Hematopoietic multipotent progenitor cell treated with erythropoietin and hydrocortisone succinate and interleukin-3 and kit ligand, for 4 days (in vitro differentiated cells): Measurements from ENCODE around the gene LRRC52.

ENCODE experiments used
- DNase-seq: peaks from one replicate; pipeline ENCODE4 v3.0.0-alpha.2; 2015

LRRC52 gene

GRCh38 chr1:165543532-165544438 is at the start of gene LRRC52:
Gene LRRC52, plus strand, starts transcription at chr1:165544000. Its CDS starts 297 bp downstream, at chr1:165544297.
- peak; percentile 4 for DNase-seq

GRCh38 chr1:165494949-165495857 is 48.6 kb upstream of the LRRC52 start:
- no peak for DNase-seq

- DNase-seq = no peak
These were observed 48.0 kb upstream of the LRRC52 start for GRCh38 chr1:165495858-165496205.

- DNase-seq = no peak
These were observed 47.3 kb upstream of the LRRC52 start for GRCh38 chr1:165496501-165496900.

GRCh38 chr1:165497069-165498013 is 46.5 kb upstream of the LRRC52 start:
- no peak for DNase-seq

- DNase-seq = no peak
These were observed 42.4 kb upstream of the LRRC52 start for GRCh38 chr1:165501330-165501969.

- no peak for DNase-seq
These were observed 41.8 kb upstream of the LRRC52 start for GRCh38 chr1:165501970-165502348.

- DNase-seq = no peak
These were observed 36.2 kb upstream of the LRRC52 start for GRCh38 chr1:165507570-165507969.

- DNase-seq = no peak
These were observed 35.5 kb upstream of the LRRC52 start for GRCh38 chr1:165508291-165508690.

- no peak for DNase-seq
These were observed 31.0 kb upstream of the LRRC52 start for GRCh38 chr1:165512816-165513215.

- DNase-seq = no peak
These were observed 27.3 kb upstream of the LRRC52 start for GRCh38 chr1:165516469-165516868.

- no peak for DNase-seq
These were observed 23.2 kb upstream of the LRRC52 start for GRCh38 chr1:165520646-165521045.

- no peak for DNase-seq
These were observed 19.0 kb upstream of the LRRC52 start for GRCh38 chr1:165524639-165525285.

GRCh38 chr1:165525708-165526107 is 18.1 kb upstream of the LRRC52 start:
- DNase-seq = no peak

- peak; percentile 49 for DNase-seq
These were observed 16.4 kb upstream of the LRRC52 start for GRCh38 chr1:165527251-165528007.

- no peak for DNase-seq
These were observed 12.8 kb upstream of the LRRC52 start for GRCh38 chr1:165531021-165531420.

- DNase-seq = no peak
These were observed 11.7 kb upstream of the LRRC52 start for GRCh38 chr1:165532053-165532452.

- DNase-seq = no peak
These were observed 10.5 kb upstream of the LRRC52 start for GRCh38 chr1:165533254-165533653.

- no peak for DNase-seq
These were observed 7.8 kb upstream of the LRRC52 start for GRCh38 chr1:165536016-165536415.

- DNase-seq = peak; percentile 30
These were observed 6.3 kb upstream of the LRRC52 start for GRCh38 chr1:165537356-165538109.
